HG02678 (cell line): ENCODE data around the gene CYTL1.
"Not testable (repeated sequence)": the region's sequence is repeated elsewhere in the genome, so short reads cannot be mapped to it uniquely, and the experiment has no call there.

Experiments used
- ATAC-seq: cut with Tn5 transposase; IDR thresholded peaks from one replicate; pipeline ENCODE4 v1.9.1; 2021; ENCODE audit warnings: mild to moderate bottlenecking, moderate library complexity; ENCODE audit not compliant: unreplicated experiment

Gene CYTL1

DNA sequence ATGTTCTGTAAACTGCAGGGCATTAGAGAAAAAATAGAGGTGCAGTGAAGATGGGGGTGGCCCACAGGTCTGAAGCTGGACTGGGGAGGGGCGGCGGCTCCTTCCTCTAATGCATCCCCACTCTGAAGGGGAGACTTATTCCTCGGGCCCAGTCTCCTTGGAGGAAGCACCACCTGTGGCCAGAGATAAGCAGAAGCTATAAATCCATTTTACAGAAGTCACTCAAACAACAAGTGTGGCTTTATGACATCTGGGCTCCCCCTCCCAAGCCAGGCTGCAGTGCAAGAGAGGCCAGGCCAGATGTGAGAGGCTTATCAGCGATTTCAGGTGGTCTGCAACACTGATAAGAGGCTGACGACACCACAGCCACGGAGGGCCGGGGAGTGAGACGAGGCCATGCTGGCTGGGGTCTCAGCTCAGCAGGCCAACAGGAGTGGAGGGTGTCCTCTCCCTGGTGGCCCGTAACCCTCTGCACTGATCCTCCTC is 15.8 kb downstream of the CYTL1 start:
- no peak for ATAC-seq

DNA sequence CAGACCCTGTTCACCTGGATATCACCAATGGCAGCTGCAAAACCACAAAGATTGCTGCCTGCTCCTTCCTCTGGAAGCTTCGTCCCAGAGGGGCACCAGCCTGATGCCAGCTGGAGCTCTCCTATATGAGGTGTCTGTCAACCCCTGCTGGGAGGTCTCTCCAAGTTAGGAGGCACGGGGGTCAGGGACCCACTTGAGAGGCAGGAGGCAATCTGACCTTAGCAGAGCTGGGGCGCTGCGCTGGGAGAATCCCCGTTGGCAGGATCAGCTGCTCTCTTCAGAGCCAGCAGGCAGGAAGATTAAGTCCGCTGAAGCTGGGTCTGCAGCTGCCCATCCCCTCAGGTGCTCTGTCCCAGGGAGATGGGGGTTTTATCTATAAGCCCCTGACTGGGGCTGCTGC is 17.6 kb downstream of the CYTL1 start:
- not testable (repeated sequence) for ATAC-seq

DNA sequence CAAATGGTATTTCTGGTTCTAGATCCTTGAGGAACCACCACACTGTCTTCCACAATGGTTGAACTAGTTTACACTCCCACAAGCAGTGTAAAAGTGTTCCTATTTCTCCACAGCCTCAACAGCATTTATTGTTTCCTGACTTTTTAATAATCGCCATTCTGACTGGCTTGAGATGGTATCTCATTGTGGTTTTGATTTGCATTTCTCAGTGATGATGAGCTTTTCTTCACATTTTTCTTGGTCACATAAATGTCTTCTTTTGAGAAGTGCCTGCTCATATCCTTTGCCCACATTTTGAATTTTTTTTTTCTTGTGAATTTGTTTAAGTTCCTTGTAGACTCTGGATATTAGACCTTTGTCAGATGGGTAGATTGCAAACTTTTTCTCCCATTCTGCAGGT is 22.3 kb downstream of the CYTL1 start:
- not testable (repeated sequence) for ATAC-seq

DNA sequence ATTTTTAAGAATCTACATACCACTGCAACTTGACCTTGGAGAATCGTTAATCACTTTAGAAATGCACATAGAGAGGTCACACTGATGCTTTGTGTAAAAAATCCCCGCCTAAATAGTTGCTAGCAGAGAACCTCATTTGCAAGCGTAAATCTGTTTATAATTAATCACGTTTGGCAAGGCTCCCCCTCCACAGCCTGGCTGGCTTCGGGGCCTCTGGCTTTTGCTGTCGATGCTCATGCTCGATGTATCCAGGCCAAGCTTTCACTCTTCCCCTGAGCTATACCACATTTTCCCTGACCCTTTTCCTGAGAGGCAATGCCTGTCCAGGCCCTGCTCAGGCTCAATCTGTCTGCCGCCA is 23.4 kb downstream of the CYTL1 start:
- ATAC-seq, result no peak

DNA sequence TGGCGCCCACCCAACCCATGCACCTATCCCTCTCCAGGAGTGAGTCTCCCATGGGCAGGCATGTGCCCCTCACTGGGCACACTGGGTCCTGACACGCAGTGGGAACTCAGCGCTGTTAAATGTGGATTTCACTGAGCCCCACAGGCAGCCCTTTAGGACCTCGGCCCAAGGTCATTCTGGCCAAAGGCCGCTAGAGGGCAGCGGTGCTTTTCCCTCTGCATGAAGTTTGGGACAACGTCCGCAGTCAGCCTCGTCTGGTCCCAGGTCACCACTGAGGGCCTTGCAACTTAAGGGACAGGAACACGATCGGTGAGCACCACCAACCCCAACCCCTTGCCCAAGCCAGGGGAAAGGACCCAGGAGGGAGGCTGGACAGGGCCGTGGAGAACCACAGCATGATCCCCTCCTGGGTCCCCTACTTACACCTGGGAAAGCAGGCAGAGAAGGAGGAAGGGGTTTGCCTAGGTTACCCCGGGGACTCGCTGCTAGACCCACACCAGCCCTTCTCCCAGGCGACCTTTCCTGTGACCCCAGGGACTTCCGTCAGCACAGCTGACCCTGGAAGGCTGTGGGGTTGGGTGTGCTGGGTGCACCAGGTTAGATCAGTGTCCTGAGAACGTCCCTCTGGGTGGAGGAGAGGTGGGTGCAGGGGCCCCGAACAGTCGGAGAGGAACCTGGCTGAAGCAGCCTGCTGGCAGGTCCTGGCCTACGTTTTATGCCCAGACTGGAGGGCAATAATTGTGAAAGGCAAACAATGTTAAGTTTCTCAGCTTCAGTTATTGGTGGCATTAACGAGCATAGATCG is 24.0 kb downstream of the CYTL1 start:
- no peak for ATAC-seq

DNA sequence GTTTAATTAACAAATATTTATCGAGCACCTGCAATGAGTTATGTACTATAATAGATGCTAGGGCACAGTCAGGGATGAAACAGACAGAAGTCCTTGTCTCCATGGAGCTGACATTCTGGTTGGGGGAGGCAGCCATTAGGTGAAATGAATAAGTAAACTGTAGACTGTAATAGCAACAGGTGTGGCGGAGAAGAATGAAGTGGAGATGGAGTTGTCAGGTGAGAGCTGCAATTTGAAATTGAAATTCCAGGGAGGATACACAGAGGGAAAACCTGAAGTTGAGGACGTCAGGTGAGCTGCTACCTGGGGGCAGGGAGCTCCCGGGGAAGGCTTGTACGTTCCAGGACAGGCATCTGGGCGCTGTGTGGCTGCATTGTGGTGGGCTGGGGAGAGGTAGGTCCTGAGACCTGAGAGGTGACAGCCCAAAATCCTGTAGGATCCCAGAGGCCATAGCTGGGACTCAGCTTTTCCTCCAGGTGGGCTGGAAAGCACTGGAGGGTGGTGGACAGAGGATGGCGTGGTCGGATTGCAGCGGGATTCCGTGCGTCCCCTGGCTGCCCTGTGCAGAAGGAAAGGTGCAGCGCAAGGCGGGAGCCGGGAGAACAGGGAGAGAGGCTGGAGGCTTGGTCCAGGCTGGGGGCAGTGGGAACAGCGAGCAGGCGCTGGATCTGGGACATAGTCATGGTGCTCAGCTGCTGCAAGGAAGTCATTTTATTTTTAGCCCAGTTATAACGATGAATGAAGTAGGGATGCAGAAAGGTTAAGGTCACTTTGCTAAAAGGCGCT is 24.8 kb downstream of the CYTL1 start:
- ATAC-seq, result no peak

DNA sequence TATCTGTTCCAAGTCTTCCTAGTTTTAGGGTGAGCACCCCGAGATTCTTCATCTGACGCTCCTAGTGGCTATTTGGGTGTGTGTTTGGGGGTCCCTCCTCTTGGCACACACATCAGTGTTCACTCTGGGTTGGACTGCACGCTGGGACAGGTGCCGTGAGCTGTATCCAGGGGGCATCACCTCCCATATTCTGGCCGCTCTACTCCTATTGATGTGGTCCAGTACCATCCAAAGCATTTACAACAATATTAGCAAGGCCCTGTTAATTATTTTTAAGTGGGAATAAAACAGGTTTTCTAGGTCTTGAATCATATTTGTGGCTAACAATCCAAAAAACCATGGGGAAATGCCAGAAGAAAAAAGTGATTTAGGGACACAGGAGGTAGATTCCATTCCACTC is 26.4 kb downstream of the CYTL1 start:
- ATAC-seq, result no peak

DNA sequence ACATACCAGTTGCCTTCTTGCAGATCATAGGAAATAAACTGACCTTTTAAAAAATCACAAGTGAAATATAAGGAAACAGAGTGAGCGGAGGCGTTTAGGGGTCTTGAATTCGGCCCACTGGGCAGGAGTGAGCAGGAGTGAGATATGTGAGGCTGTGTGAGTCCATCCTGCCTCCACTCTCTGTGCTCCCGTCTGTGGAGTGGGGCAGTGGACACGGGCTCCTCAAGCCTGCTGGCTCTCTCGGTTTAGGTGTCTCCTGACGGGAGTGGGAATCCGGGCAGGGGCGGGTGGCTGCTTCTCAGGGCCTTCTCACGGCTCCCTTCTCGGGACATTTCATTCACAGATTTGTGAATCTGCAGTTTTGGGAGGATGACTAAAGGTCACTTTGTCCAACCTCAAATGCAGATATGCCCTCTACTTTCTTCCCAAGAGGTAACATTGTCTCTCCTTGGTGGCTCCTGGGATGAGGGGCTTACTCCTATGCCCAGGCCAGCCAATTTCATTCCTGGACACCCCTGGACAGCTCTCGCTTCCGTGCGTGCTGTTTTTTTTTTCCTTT is 27.6 kb downstream of the CYTL1 start:
- no peak for ATAC-seq

DNA sequence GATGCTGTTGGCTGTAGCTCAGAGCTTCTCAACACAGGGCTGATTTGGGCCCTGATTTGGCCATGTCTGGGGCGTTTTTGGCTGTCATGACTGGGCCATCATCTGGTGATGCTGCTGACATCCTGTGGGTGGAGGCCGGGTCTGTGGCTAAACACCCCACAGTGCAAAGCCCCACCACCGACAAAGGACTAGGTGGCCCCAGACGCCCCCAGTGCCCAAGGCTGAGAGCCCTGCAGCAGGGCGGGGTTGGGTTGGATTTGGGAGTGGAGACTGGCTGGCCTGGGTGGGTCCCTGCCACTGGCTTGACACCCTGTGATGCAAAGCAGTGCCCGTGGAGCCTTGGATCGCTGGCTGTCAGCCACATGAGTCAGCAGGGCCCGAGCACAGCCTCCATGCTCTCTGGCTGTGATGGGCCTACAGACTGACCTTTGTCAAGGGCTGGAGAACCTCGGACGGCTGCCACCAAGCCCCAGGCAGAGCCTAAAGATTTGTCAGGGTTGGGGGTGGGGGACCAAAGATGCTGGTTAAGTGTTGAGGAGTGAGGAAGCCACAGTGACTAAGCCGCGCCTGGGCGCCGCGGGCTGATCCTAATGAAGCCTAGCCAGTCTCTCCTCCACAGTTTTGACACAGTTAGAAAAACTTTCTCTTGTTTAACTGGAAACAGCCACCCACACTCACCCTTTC is 28.3 kb downstream of the CYTL1 start:
- no peak for ATAC-seq

DNA sequence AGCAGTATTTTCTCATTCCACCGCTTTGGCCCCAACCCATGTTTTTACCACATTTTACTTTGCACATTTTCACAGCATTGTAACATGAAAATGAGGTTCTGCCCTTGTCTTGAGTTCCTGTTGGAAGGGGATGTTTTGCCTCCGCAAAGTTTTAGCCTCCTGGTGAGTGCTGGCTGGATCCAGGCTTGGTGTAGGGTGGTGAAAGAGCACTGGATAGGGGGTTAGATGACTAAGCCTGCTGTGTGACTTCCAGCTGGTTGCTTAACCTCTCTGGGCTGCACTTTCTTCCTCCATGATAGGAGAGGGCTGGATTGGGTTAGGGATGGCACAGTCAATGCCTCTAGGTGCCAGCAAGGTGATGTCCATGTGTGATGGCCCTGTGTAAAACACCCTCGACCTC is 28.9 kb downstream of the CYTL1 start:
- ATAC-seq, result no peak

DNA sequence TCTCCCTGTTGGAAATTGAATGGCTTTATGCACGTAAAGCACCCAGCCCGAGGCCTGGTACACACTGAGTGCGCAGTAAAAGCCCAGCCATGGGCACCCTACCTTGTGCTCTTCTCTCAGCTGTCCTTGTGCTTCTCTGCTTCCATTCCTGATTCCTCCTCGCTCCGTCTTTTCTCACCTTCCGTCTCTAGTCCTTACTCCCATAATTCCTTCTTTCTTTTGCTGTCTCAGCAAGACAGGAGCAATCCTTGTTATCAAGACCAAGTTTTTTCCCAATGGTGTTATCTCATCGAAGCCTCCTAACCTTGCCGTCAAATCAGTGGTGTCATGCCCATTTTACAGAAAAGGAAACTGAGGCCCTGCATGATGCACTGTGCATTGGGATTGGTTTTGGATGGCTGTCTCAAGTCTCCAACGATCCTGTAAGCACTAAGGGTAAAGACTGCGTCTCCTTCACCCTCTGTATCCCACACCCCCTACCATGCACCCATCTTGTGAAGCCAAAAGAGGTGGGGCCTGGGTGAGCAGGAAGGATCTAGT is 30.1 kb downstream of the CYTL1 start:
- ATAC-seq, result no peak

DNA sequence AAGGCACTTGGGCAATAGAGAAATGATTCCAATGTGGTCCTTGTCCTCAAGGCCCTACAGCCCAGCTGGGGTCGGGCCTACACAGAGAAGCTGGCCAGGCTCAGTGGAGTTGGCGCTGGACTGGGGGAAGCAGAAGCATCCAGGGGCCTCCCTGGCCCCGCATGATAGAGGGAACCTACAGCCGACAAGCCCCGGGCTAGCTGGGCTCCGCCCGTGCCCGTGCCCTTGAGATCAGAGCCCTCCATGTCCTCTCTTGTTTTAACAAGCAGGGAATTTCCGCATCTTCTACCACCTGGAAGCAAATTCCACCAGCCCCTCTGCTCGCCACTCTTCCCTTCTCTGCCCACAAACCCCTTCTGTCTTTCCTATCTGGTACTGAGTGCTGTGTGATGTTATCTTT is 31.6 kb downstream of the CYTL1 start:
- no peak for ATAC-seq

DNA sequence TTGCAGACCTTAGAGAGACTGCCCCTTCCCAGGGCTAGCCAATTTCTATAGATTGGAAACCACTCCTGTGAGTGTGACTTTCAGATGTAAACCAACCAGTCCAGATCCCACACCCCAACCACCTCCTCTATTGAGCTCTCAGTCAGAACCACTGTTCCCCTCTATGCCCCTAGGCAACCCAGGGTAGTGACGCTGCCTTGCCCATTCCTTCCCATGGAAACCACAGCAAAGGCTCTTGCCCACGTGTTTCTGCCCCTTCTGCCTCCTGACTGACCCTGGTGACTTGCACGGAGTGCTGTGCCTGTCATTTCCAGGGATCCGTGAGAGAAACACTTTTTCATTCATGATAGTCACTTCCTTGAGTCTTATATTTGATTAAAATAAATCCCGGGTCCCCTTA is 32.4 kb downstream of the CYTL1 start:
- no peak for ATAC-seq

DNA sequence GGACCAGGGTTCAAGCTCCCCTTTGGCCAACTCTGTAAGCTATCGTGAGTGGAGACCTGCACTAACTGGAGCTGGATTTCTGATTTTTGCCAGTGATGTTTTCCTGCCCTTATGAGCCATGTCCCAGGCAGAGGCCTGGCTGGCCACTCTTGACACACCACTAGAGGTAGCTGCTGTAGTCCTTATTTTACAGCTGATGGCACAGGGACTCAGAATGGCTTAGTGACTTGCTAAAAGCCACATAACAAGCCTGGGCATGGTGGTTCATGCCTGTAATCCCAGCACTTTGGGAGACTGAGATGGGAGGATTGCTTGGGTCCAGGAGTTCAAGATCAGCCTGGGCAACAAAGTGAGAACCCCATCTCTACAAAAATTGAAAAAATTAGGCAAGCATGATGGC is 33.4 kb downstream of the CYTL1 start:
- ATAC-seq, result no peak

DNA sequence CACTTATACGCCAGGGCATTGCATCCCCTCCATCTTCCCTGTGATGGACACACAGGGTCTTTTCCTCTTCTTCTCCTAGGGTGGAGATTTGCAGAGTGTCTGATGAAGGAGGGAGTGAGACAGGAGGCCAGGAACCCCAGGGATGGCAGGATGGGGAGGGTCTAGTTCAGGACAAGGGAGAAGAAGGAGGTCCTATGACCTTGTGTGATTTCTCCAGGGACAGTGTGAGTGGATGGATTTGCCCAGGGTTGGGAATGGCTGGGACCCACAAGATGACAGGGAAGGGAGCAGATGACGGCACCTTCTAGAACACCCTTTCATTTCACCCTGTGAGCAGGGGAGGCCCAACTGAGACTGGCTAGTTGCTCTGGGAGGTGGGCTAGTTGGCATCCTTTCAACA is 34.2 kb downstream of the CYTL1 start:
- no peak for ATAC-seq

DNA sequence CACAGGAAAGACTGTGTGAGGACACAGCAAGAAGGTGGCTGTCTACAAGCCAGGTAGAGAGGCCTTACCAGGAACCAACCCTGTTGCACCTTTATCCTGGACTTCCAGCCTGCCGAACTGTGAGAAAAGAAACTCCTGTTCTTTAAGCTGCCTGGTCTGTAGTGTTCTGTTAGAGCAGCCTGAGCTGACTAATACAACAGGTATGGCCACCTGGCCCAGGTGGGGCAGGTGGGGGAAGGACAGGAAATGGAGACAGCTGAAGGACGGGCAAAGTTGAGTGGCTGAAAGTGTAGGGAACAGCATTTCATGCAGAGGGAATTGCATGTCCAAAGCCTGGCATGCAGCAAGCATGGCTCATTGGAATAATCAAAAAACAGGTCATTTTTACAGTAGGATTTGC is 35.1 kb downstream of the CYTL1 start:
- no peak for ATAC-seq

DNA sequence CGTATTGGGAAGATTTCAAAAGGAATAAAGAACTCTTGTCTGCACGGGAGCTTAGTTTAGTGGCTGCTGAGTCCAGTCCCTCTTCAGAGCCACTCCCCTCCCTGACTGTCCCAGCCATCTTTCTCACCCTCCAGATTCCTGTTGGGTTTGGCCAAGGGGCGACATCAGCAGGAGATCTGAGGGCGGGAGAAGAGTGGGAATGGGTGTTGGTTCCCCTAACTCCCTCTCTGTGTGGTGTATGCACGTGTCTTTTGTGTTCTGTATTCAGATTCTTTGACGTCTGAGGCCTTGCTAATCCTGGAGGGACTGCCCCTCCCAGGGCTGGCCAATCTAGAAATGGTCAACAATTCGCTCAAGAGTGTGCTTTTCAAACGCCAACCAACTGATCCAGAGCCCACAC is 37.4 kb downstream of the CYTL1 start:
- no peak for ATAC-seq

DNA sequence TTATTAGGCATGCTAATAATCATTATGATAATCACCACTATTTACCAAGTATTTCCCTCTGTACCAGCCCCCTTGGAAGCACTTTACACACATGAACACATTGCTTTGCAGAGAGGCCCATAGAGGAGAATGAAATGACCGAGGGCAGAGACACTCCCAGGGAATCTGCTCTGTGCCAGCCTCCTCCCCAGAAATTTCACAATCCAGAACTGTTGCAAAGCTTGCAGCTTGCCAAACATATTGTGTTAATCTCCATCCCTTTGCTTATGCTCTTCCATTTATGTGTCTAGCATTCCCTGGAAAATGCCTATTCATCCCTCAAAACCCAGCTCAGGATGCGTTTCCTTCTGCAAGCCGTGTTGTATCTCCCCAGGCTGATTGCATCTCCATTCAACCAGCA is 37.8 kb downstream of the CYTL1 start:
- ATAC-seq, result no peak

DNA sequence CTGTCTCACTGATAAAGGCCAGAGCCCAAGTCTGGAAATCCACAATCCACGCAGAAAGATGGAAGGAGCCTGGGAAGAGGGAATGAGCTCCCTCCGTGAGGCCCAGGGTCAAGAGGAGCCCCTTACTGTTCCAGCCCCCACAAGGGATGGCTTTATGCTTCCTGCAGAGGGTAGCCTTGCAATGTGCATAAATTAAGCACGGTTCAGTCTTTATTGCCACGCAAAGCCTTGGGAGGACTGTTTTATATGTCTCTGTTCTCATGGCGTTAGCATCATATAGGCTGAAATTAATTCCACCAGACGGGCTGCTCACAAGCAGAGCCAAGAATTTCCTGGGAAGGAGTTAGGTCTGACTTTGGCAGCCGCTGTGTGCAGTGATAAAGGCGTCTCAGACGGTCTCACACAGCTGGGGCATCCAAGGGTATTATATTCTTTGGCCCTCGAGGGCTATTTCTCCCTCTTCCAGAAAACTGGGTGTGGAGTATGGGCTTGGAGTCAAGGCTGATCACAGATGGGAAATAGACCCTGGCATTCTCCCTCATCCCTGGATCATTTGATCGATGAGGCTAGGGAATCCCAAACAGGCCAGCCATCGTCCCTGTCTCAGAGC is 38.5 kb downstream of the CYTL1 start:
- no peak for ATAC-seq

DNA sequence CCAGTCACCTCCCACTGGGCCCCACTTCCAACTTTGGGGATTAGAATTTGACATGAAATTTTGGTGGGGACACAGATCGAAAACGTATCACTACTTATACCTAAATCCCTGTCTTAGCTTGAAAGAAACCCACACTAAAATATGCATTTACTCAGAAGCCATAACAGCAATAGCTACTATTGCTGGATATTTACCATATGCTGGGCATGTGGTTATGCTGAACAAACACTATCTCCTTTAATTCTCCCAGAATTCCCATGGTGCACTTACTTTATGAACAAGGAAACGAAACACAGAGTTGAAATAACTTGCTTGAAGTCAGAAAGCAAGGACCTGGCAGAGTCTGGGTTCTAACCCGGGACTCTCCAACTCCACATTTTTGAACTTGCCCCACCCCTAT is 39.3 kb downstream of the CYTL1 start:
- no peak for ATAC-seq

DNA sequence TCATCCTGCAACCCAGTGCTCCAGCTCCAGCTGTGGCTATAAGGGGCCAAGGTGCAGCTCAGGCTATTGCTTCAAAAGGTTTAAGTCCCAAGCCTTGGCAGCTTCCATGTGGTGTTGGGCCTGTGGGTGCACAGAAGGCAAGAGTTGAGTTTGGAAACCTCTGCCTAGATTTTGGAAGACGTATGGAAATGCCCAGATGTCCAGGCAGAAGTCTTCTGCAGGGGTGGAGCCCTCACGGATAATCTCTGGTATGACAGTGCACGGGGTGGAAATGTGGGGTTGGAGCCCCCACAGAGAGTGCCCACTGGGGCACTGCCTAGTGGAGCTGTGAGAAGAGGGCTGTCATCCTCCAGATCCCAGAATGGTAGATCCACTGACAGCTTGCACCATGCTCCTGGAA is 44.5 kb downstream of the CYTL1 start:
- no peak for ATAC-seq
